Fibroblast of lung (primary cell): ENCODE results near the gene CA12.

Experiments used
- CTCF ChIP-seq, 2 donors: IDR thresholded peaks in 1 of 2; conservative IDR thresholded peaks in 1 of 2; 1 replicate in 1 of 2; 2 replicates in 1 of 2; pipeline ENCODE4 v1.5.1; 2011 to 2012; ENCODE audit warnings: low read length in 2 of 2, control low read depth in 1 of 2, inconsistent platforms in 1 of 2, low read depth in 1 of 2, mild to moderate bottlenecking in 1 of 2
- EZH2 ChIP-seq: IDR thresholded peaks from 2 replicates; pipeline ENCODE4 v1.5.1; 2012; ENCODE audit warnings: low read length, control low read depth, mild to moderate bottlenecking; ENCODE audit errors: missing control alignments

DNA sequence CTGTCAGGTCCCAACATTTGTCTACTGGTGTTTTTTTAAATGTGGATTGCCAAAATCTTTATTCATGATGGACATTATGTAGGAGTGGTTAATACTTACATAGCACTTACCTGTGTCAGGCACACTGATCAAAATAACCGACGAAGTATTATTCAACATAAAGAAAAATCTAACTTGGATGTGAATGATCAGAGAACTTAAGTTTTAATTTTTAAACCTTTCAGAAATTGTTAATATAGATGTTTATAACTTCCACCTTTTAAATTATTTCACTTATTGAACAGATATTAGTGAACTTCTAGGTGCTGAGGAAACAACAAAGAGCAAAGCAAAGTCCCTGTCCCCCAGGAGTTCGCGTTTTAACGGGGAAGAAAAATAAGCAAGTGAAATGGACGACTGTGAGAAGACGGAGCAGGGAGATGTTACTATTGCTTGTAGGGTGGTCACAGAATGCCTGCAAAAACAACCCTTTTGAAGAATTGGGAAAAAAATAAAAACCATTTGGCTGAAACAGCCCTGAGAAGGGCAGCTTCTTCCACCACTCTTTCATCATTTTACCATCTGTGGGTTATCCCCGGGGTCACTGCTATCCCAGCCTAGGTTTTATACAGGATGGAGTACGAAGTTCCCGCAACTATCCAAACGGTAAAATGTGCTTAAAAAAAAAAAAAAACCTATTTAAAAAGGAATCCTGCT is 105.2 kb downstream of the CA12 start:
- TF ChIP-seq CTCF (conservative IDR thresholded peaks at IDR 0.05 in 1 of 2, IDR thresholded peaks at IDR 0.05 in 1 of 2; ENCODE audit: low read depth in 1 of 2, low read length in 2 of 2) (no peak), EZH2 (no peak)
